ENCODE data around the gene RIMBP2.

DNA sequence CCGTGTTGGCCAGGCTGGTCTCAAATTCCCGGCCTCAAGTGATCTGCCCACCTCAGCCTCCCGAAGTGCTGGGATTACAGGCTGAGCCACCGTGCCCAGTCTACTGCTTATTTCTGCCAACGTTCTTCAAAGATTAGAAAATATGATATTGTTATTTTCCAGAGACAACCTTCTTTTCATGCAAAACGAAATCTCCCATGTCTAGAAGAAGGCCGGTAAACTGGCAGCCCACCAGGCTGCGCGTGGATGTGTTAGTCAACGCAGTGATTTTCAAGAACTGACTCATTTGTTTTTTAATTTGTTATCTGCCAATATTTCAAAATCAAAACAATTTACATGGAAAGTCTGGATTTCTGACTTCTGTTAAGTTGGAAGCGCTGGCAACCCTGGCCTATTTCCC is 169.6 kb downstream of the RIMBP2 start:
- no peak for TF ChIP-seq CTCF (conservative IDR thresholded peaks at IDR 0.05; ENCODE audit: low read depth, low read length)
- no peak for TF ChIP-seq EZH2 (IDR thresholded peaks at IDR 0.05; ENCODE audit: borderline replicate concordance, low read depth, low read length, poor library complexity, severe bottlenecking)
